Measurements from ENCODE around the gene BORCS6.

Gene BORCS6

GRCh38 chr17:8154608-8155155, 35.3 kb downstream of the BORCS6 start:
- DNase-seq (ENCODE audit: low read depth in 2 of 2), result no peak

- DNase-seq (ENCODE audit: low read depth in 2 of 2), result peak; percentile 64 to 71
Measured at GRCh38 chr17:8153957-8154607, 35.9 kb downstream of the BORCS6 start.

GRCh38 chr17:8153525-8153956, 36.4 kb downstream of the BORCS6 start:
- DNase-seq (ENCODE audit: low read depth in 2 of 2), result no peak

GRCh38 chr17:8153031-8153451, 36.9 kb downstream of the BORCS6 start:
- DNase-seq (ENCODE audit: low read depth in 2 of 2), result no peak

DNA sequence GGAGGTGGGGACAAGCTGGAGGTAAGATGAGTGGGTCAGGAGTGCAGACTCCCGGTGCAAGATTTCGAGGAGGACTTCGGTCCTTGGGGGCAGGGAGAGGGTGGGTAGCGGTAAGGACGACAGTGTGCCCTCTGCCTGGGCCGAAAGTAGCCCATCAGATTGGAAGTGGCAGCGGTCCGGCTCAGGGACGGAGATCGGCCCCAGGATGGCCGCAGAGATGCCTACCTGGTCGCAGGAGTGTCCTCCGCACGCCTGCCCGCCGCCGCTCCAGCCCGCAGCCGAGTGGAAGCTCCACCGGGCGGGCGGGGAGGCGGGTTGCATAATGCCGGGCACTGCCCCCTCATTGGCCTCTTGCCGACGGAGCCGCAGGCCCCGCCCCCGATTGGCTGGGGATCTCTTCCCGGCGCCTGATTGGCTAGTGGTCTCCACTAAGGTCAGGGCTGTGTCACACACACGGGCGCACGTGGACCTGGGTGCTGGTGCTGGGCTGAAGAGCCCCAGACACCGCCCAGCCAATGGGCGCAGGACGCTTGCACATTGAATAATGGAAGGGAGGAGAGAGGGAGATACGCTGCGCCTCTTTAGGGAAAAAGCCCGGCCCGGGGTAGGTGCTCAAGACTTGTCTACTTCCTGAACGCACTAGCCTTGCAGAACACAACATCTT, 37.7 kb downstream of the BORCS6 start, which contains the start of gene PER1:
Gene PER1 (minus strand): TSS at position 293 of the 664 bp plus-strand sequence. CDS start 1,698 bp downstream, outside the sequence.
- DNase-seq (ENCODE audit: low read depth in 2 of 2), result peak; percentile 71 to 73

GRCh38 chr17:8151641-8152111, 38.3 kb downstream of the BORCS6 start:
- no peak for DNase-seq (ENCODE audit: low read depth in 2 of 2)

DNA sequence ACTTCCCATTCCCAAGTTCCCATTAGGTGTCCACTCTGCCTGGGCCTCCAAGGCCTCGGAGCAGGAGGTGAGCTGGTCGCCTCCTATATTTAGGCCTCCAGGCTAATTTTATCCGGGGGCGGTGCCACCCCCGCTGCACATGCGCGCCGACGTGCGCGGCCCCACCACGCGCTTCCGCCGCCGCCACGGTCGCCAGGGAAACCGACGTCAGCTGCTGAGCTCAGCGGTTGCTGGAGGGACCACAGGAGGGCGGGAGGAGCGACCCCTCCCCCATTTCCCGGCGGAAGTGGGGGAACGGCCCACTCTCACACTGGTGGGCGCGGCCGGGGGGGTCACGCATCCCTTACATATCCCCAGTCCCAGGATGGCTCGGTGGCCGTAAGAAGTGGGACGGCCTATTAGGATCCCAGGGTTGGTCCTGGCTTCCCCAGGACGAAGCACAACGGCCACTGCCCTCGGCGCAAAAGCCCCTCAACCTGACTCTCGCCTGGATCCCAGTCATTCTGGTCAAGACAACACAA, 38.8 kb downstream of the BORCS6 start:
- peak; percentile 83 for DNase-seq (ENCODE audit: low read depth in 2 of 2)

- DNase-seq (ENCODE audit: low read depth in 2 of 2), result no peak
Measured at GRCh38 chr17:8150194-8151119, 39.5 kb downstream of the BORCS6 start.

DNA sequence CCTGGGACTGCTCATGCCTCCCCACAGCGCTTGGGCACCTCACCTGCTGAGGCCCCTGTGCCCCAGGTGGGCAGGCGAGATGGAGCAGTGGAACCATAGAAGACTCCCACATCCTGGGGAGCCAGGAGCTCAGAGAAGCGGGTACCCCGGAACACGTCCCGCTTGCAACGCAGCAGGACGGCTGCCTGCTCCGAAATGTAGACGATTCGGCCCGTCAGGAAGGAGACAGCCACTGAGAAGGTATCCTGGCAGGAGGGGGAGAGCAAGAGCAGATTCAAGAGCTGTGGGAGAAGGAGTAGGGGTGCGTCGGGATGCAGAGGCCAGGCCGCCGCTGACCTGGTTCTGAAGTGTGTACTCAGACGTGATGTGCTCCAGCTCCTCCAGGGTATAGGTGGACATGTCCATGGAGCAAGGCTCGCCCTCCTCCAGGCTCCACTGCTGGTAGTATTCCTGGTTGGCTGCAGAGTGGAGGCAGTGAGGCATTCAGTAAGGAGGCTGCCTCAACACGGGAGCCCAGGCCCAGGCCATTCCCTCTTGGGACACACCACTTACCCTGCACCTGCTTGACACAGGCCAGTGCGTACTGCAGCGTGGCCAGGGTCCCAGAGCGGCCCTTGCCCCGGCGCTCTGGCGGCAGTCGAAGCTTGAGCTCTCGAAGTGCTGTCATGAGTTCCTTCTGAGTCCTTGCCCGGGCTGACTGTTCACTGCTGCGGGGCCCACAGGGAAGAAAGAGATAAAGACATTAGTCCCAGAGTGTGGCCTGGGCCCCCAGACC, 40.4 kb downstream of the BORCS6 start:
- no peak for DNase-seq (ENCODE audit: low read depth in 2 of 2)

- DNase-seq (ENCODE audit: low read depth in 2 of 2), result no peak
Measured at GRCh38 chr17:8148560-8148959, 41.4 kb downstream of the BORCS6 start.

DNA sequence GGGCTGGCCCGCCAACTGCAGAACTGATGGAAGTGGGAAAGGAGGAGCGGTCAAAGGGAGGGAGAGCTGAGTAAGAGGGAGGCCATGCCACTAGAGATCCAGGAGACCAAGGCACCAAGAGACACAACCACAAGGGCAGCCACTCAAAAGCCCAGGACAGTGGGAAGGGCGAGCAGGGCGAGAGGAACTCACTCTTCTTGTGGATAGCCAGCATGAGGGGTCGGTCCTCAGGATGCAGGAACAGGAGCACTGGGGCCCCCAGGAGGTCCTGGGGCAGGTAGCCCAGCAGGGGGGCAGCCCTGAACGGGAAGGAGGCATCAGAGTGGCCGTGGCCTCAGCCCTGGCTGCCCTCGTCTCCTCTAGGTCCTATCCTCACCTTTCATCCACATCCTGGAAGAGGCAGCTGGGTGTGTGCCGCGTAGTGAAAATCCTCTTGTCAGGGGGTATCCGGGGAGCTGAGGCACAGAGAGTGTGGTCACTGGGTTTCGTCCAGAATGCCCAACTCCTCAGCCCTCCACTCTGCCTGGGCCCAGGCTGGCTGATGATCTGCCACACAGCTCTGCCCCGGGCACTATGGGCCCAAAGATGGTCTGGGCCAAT, 42.1 kb downstream of the BORCS6 start:
- DNase-seq (ENCODE audit: low read depth in 2 of 2), result no peak

GRCh38 chr17:8147141-8147804, 42.7 kb downstream of the BORCS6 start:
- DNase-seq (ENCODE audit: low read depth in 2 of 2), result no peak

- no peak for DNase-seq (ENCODE audit: low read depth in 2 of 2)
Measured at GRCh38 chr17:8146381-8147140, 43.4 kb downstream of the BORCS6 start.

DNA sequence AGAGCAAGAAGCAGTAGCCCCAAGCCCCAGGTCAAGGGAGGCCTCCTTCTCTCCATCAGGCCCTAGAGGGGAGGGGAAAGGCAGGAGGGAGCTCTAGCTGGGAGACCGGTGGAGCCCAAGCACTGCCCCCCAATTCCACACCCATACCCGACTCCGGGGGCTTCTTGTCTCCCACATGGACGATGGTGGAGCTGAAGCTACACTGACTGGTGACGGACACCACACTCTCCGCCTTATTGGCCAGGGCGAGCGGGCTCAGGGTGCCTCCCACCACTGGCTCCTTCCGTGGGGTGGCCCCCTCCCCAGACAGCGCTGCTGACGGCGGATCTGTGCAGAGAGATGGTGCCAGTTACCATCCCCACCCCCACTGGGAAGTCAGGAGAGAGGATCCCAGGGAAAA, 44.2 kb downstream of the BORCS6 start:
- no peak for DNase-seq (ENCODE audit: low read depth in 2 of 2)

DNA sequence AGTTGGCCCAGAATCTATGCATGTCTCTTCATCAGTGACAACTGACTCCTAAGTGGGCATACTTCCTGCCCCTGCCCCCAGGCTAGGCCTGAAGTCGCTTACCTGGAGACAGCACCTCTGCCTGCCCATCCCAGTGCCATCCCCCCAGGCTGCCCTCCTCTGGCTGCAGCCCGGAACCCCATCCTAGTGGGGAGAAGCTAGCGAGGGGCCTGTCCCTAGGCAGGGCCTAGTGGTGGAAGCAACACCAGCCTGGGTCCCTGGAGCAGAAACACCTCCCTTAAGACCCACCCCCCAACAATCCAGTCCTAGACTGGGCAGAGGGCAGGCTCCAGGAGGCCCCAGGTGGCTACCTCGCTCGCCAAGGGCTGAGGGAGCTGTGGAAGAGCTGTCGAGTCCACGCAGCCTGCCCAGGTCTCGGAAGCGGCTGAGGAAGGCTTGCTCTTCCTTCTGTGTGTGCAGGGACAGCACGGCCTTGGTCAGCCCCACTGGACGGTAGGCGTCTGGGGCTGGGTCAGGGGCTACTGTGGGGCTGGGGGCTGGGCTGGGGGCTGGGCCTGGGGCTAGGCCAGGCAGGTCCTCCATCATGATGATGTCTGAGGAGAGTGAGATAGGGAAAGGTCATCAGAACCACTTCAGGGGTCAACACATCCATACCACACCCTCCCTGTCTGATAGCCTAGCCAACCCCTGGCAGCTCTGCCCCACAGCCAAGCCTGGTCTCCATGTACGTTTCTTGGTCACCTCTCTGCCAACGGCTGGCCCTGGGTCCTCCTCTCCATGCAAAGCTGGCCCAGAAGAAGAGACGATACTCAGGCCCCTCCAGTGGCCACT, 45.4 kb downstream of the BORCS6 start:
- no peak for DNase-seq (ENCODE audit: low read depth in 2 of 2)

GRCh38 chr17:8143581-8144400, 46.2 kb downstream of the BORCS6 start:
- DNase-seq (ENCODE audit: low read depth in 2 of 2), result no peak

DNA sequence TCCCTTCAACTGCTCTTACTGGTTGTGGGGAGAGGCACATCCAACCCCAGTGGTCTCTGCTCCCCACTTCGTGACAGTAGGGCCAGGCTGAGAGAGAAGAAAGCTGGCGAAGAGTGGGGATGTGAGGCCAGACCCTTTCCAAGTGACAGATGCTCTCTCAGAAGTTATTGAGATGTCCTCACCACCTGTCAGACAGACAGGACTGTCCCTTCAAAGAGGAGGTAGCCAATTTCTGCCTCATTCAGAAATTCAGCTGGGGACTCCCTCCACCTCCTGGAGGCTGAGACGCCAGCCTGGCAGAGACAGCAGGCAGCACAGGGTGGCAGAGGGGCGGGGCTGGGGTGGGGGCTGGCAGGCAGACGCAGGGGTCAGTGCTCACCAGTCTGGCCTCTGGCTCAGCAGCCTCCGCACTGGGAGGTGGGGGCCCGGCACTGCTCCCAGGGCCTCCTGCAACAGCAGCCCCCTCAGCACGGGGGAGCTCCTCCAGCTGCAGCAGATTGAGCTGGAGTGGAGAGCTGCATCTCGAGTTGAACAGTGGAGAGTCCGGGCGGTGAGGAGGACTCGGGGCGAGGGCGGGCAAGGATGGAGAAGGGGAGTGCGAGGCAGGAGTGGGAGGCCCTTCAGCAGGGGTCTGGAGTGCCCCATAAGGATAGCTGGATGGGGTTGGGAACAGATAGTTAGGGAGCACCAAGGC, 46.9 kb downstream of the BORCS6 start:
- no peak for DNase-seq (ENCODE audit: low read depth in 2 of 2)

Measured in activated CD8-positive, alpha-beta memory T cell treated with anti-CD3 and anti-CD28 coated beads for 4 hours (primary cell).